Activated naive CD8-positive, alpha-beta T cell treated with anti-CD3 and anti-CD28 coated beads, Interleukin-2, amount 50 U/mL, for 24 hours (primary cell): ENCODE measurements around the gene TNFAIP6.

ENCODE experiments used
- ATAC-seq: fragments of 150-1000 bp; cut with Tn5 transposase; one replicate; pipeline ENCODE4 v1.10.0; 2021
- DNase-seq: peaks from one replicate; pipeline ENCODE4 v3.0.0; 2021
- H3K27ac Mint-ChIP-seq: one replicate; pipeline ENCODE4 v1.8.0; 2021; ENCODE audit warnings: mild to moderate bottlenecking, mixed read lengths
- H3K27me3 Mint-ChIP-seq: one replicate; pipeline ENCODE4 v1.8.0; 2021; ENCODE audit warnings: mixed read lengths
- H3K36me3 Mint-ChIP-seq: one replicate; pipeline ENCODE4 v1.8.0; 2021; ENCODE audit warnings: low read depth, mixed read lengths
- H3K4me1 Mint-ChIP-seq: one replicate; pipeline ENCODE4 v1.8.0; 2021; ENCODE audit warnings: mixed read lengths
- H3K4me3 Mint-ChIP-seq: one replicate; pipeline ENCODE4 v1.8.0; 2021; ENCODE audit warnings: mild to moderate bottlenecking, moderate library complexity, mixed read lengths
- H3K9me3 Mint-ChIP-seq: one replicate; pipeline ENCODE4 v1.8.0; 2021; ENCODE audit warnings: mixed read lengths

Gene TNFAIP6

DNA sequence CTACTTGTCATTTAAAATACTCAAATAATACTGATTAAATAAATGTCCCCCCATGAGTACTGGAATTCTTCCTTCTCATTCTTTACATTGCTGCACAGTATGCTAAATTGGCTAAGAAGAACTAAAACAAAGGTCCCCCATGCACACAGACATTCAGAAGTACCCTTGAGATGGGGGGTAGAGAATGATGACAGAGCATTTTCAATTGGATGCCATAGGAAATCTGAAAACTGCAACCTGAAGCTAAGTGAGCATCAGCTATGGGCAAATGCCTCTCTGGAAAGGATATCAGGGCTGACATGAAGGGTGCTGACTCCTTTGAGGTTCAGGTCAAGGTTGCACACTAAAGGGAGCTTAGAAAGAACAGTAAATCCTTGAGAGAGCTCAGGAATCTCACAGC is 10.1 kb upstream of the TNFAIP6 start:
- no peak for ATAC-seq
- Mint-ChIP-seq H3K36me3 (no peaks in the 10 kb centered on the region), H3K4me3 (no peak overlapping the region), H3K9me3 (peaks cover 5% of the 10 kb centered on the region), H3K27ac (no peak overlapping the region), H3K27me3 (no peaks in the 10 kb centered on the region), H3K4me1 (no peaks in the 10 kb centered on the region)
- DNase-seq = no peak

GRCh38 chr2:151347906-151348305 is 9.5 kb upstream of the TNFAIP6 start:
- H3K4me1 Mint-ChIP-seq = no peaks in the 10 kb centered on the region
- no peak for DNase-seq

DNA sequence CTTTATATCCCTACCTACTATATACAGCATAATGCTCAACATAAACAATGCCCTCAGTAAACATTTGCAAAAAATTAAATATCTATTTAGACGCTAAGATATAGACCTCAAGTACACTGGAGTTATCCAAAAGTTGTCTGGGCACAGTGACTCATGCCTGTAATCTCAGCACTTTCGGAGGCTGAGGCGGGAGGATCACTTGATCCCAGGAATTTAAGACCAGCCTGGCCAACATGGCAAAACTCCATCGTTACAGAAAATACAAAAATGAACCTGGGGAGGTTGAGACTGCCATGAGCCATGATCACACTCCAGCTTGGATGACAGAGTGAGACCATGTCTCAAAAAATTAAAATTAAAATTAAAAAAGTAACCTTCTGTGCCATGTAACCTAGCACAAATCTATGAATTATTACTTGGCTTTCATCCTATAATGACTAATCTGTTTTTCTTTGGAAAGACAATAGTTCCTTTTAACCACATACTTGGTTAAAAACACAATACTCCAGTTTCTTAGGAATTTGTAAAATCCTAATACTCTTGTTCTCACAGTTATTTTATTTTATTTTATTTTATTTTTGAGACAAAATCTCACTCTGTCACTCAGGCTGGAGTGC is 6.7 kb upstream of the TNFAIP6 start:
- Mint-ChIP-seq H3K9me3 (no peaks in the 10 kb centered on the region), H3K27me3 (no peaks in the 10 kb centered on the region), H3K27ac (no peak overlapping the region), H3K4me1 (no peaks in the 10 kb centered on the region), H3K36me3 (no peaks in the 10 kb centered on the region), H3K4me3 (no peak overlapping the region)
- ATAC-seq (no peak), DNase-seq (no peak)

More at GRCh38 chr2:151347906-151348305, 9.5 kb upstream of the TNFAIP6 start:
- H3K36me3 Mint-ChIP-seq = no peaks in the 10 kb centered on the region
- H3K27ac Mint-ChIP-seq = no peak overlapping the region
- no peak overlapping the region for H3K4me3 Mint-ChIP-seq
- no peaks in the 10 kb centered on the region for H3K27me3 Mint-ChIP-seq
- ATAC-seq = no peak
- peaks cover 5% of the 10 kb centered on the region for H3K9me3 Mint-ChIP-seq

DNA sequence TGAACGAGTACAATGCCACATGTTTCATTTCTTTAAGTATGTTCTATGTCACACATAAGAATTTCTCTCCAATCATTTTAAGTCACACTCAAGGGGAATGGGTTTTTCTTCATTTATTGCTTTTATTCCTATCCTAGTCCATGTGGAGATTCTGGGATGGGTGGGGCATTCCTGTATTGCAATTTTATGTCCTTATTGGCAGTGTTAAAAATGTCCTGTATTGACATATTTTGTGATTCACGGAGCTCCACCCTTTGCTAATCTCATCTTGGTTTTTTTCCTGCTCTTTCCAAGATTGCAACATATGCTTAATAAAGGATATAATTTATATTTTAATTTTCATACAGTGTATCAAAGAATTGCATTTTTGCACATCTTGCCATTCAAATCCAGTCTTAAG is 3.4 kb upstream of the TNFAIP6 start:
- H3K9me3 Mint-ChIP-seq = no peaks in the 10 kb centered on the region
- no peak overlapping the region for H3K27ac Mint-ChIP-seq
- ATAC-seq = no peak
- no peak for DNase-seq
- H3K27me3 Mint-ChIP-seq = no peaks in the 10 kb centered on the region
- H3K4me1 Mint-ChIP-seq = no peaks in the 10 kb centered on the region
- H3K36me3 Mint-ChIP-seq = no peaks in the 10 kb centered on the region
- no peak overlapping the region for H3K4me3 Mint-ChIP-seq

GRCh38 chr2:151354807-151355206 is 2.6 kb upstream of the TNFAIP6 start:
- Mint-ChIP-seq H3K36me3 (no peaks in the 10 kb centered on the region), H3K4me3 (no peak overlapping the region), H3K4me1 (no peaks in the 10 kb centered on the region), H3K9me3 (no peaks in the 10 kb centered on the region), H3K27ac (no peak overlapping the region), H3K27me3 (no peaks in the 10 kb centered on the region)
- DNase-seq (no peak), ATAC-seq (no peak)

- H3K27ac Mint-ChIP-seq = no peak overlapping the region
- no peak overlapping the region for H3K4me3 Mint-ChIP-seq
- peaks cover 1% of the 10 kb centered on the region for H3K27me3 Mint-ChIP-seq
- H3K9me3 Mint-ChIP-seq = no peaks in the 10 kb centered on the region
- DNase-seq (no peak), ATAC-seq (no peak)
- no peaks in the 10 kb centered on the region for H3K36me3 Mint-ChIP-seq
- H3K4me1 Mint-ChIP-seq = no peaks in the 10 kb centered on the region
Observed at GRCh38 chr2:151358166-151358970, 976 bp downstream of the TNFAIP6 start.

DNA sequence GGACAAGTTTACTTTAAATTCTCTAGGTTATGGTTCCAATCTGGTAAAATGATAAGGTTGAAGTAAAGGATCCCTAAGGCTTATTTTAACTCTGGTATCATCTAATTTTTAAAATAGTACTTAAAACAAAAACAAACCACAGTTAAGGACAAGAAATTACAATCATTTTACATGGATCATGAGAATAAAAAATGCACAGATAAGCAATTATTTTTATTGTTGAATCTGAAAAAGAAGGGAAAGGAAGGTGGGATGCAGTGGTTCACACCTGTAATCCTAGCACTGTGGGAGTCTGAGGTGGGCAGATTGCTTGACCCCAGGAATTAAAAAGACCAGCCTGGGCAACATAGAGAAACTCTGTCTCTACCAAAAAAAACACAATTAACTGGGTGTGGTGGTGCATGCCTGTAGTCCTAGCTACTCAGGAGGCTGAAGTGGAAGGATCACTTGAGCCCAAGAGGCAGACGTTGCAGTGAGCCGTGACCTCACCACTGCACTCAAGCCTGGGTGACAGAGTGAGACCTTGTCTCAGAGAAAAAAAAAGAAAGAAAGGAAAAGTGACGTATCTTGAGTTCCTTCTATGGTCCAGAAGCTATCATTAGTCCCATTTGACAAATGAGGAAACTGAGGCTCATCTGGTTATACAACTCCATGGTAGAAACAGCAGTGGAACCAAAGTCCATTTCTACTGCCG is 2.5 kb downstream of the TNFAIP6 start:
- Mint-ChIP-seq H3K4me3 (no peak overlapping the region), H3K27ac (no peak overlapping the region), H3K36me3 (no peaks in the 10 kb centered on the region), H3K9me3 (no peaks in the 10 kb centered on the region), H3K4me1 (no peaks in the 10 kb centered on the region), H3K27me3 (peaks cover 1% of the 10 kb centered on the region)
- DNase-seq (no peak), ATAC-seq (no peak)

DNA sequence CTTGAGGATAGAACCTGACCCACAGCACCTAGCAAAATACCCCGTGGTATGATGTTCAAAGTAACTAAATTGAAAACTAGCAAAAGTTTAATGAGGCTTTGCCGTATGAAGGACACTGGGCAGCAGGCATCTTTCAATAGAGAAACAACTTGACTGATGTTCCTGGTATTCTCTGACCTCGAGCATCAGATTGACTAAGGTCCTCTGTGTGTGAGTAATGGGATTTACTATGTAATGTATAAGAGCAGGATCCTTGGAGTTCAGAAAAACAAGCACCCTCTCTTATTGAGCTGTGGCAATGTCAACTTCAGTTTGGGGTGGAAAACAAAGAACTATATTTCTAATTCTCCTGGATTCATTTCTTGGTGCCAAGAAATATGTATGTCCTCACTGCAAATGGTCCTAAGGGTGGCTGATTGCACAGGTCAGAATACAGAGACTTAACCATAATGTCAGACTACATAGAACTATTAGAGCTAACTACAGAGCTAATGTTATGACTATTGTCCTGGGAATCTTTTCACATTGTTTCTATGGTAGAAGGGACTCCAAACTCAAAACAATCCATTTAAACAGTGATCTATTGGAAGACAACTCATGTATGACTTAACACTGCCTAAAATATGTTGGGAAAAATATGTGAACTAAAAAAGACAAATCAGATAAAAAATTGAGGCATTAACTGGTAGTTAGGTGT is 4.4 kb downstream of the TNFAIP6 start:
- ATAC-seq = no peak
- no peak for DNase-seq
- Mint-ChIP-seq H3K9me3 (no peaks in the 10 kb centered on the region), H3K4me1 (no peaks in the 10 kb centered on the region), H3K36me3 (no peaks in the 10 kb centered on the region), H3K27me3 (peaks cover 1% of the 10 kb centered on the region), H3K27ac (no peak overlapping the region), H3K4me3 (no peak overlapping the region)

GRCh38 chr2:151363709-151364108 is 6.3 kb downstream of the TNFAIP6 start:
- Mint-ChIP-seq H3K9me3 (no peaks in the 10 kb centered on the region), H3K36me3 (no peaks in the 10 kb centered on the region), H3K27ac (no peak overlapping the region), H3K27me3 (peaks cover 1% of the 10 kb centered on the region), H3K4me3 (no peak overlapping the region), H3K4me1 (no peaks in the 10 kb centered on the region)
- peak; percentile 15 for ATAC-seq
- DNase-seq = no peak

DNA sequence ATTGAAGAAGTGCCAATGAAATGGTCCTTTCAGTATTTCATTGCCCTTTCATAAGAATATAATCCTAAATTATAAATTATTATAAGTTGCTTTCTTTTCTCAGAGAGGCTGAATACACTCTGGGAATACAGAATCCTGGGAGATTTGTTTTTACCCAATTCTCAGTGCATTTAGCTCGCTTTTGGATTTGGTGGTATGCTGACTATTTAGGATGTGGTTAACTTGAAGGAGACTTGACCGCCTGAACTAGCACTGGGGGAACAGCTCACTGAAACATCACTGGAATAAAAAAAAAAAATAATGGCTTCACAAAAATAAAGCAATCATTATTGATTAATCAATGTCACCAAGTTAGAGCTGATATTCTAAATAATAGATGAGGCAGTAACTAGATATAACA is 10.2 kb downstream of the TNFAIP6 start:
- no peaks in the 10 kb centered on the region for H3K27me3 Mint-ChIP-seq
- no peaks in the 10 kb centered on the region for H3K9me3 Mint-ChIP-seq
- no peak for DNase-seq
- no peak overlapping the region for H3K4me3 Mint-ChIP-seq
- no peaks in the 10 kb centered on the region for H3K36me3 Mint-ChIP-seq
- no peak for ATAC-seq
- H3K4me1 Mint-ChIP-seq = no peaks in the 10 kb centered on the region
- no peak overlapping the region for H3K27ac Mint-ChIP-seq

- Mint-ChIP-seq H3K36me3 (no peaks in the 10 kb centered on the region), H3K27ac (no peak overlapping the region), H3K4me3 (no peak overlapping the region), H3K9me3 (no peaks in the 10 kb centered on the region), H3K27me3 (peaks cover 2% of the 10 kb centered on the region), H3K4me1 (no peaks in the 10 kb centered on the region)
- ATAC-seq (no peak), DNase-seq (no peak)
Observed at GRCh38 chr2:151374436-151374835, 17.0 kb downstream of the TNFAIP6 start.

- no peak overlapping the region for H3K27ac Mint-ChIP-seq
- peaks cover 2% of the 10 kb centered on the region for H3K27me3 Mint-ChIP-seq
- H3K9me3 Mint-ChIP-seq = no peaks in the 10 kb centered on the region
- H3K36me3 Mint-ChIP-seq = no peaks in the 10 kb centered on the region
- no peaks in the 10 kb centered on the region for H3K4me1 Mint-ChIP-seq
- DNase-seq = no peak
- no peak overlapping the region for H3K4me3 Mint-ChIP-seq
- ATAC-seq = no peak
Observed at GRCh38 chr2:151379169-151379568, 21.8 kb downstream of the TNFAIP6 start.

- Mint-ChIP-seq H3K4me3 (no peak overlapping the region), H3K27me3 (no peaks in the 10 kb centered on the region), H3K4me1 (no peaks in the 10 kb centered on the region), H3K36me3 (no peaks in the 10 kb centered on the region), H3K9me3 (no peaks in the 10 kb centered on the region), H3K27ac (no peak overlapping the region)
- ATAC-seq = no peak
- DNase-seq = no peak
Observed at GRCh38 chr2:151380580-151381235, 23.3 kb downstream of the TNFAIP6 start.

- Mint-ChIP-seq H3K27me3 (no peaks in the 10 kb centered on the region), H3K9me3 (no peaks in the 10 kb centered on the region), H3K4me1 (no peaks in the 10 kb centered on the region), H3K4me3 (no peak overlapping the region), H3K27ac (no peak overlapping the region), H3K36me3 (no peaks in the 10 kb centered on the region)
- no peak for DNase-seq
- ATAC-seq = no peak
Observed at GRCh38 chr2:151381266-151381665, 23.9 kb downstream of the TNFAIP6 start.
